H1 (cell line): ENCODE measurements around the gene TIMP4. TPM values are rescaled to one million over a fixed set of nuclear protein-coding genes. Genes with fewer than 3 reads are reported as not detected.

Source experiments
- CHD1 ChIP-seq: IDR thresholded peaks from 2 replicates; pipeline ENCODE4 v1.6.1; 2012; ENCODE audit warnings: low read depth, low read length, improper control_type of control experiment
- CHD2 ChIP-seq: IDR thresholded peaks from 2 replicates; pipeline ENCODE4 v1.6.1; 2012; ENCODE audit warnings: low read length, improper control_type of control experiment
- EP300 ChIP-seq, 2 experiments: IDR thresholded peaks; 1 replicate in 1 of 2; 2 replicates in 1 of 2; pipeline ENCODE4 v1.6.1; 2011 to 2012; ENCODE audit warnings: low read depth in 2 of 2, low read length in 2 of 2, mild to moderate bottlenecking in 2 of 2, borderline replicate concordance in 1 of 2, inconsistent platforms in 1 of 2, moderate library complexity in 1 of 2
- FOSL1 ChIP-seq: IDR thresholded peaks from 2 replicates; pipeline ENCODE4 v1.6.1; 2011; ENCODE audit warnings: mild to moderate bottlenecking, low read depth, low read length, moderate library complexity; ENCODE audit not compliant: insufficient read depth
- JUND ChIP-seq: IDR thresholded peaks from 2 replicates; pipeline ENCODE4 v1.6.1; 2011; ENCODE audit warnings: mild to moderate bottlenecking, improper control_type of control experiment, low read length
- NRF1 ChIP-seq: IDR thresholded peaks from 2 replicates; pipeline ENCODE4 v1.6.1; 2011; ENCODE audit warnings: mild to moderate bottlenecking, low read depth, low read length, improper control_type of control experiment
- RBBP5 ChIP-seq: IDR thresholded peaks from 2 replicates; pipeline ENCODE4 v1.7.1; 2012; ENCODE audit warnings: low read depth, mild to moderate bottlenecking, inconsistent platforms, low read length, moderate library complexity, borderline replicate concordance
- SIN3A ChIP-seq, 2 experiments: IDR thresholded peaks in 1 of 2; conservative IDR thresholded peaks in 1 of 2; 2 replicates each; pipeline ENCODE4 v1.6.1; 2011 to 2012; ENCODE audit warnings: low read length in 2 of 2, improper control_type of control experiment in 1 of 2, low read depth in 1 of 2, mild to moderate bottlenecking in 1 of 2
- TEAD4 ChIP-seq: IDR thresholded peaks from 2 replicates; pipeline ENCODE4 v1.6.1; 2012; ENCODE audit warnings: low read depth, low read length, inconsistent platforms, mixed read lengths
- polyA plus RNA-seq, 7 experiments: library from polyadenylated mRNA; depleted of rRNA in 3 of 7; stranded (reverse) in 5 of 7; unstranded in 2 of 7; fragments of >200 nt in 5 of 7; fragments of 200-250 nt in 2 of 7; gene quantifications; 1 replicate in 5 of 7; 2 replicates in 1 of 7; 4 replicates in 1 of 7; pipeline versions ENCODE4 v1.2.1 to v1.2.3, GENCODE V29; 2011 to 2013; ENCODE audit warnings: missing spikeins in 2 of 7, mixed read lengths in 2 of 7
- total RNA-seq: library from RNA; stranded (reverse); fragmentation: NEBNext Ultra II Directional; extraction: Animal tissue kit (Norgen Biotek cat#: 25700); gene quantifications from 2 replicates; pipeline ENCODE4 v1.2.1, GENCODE V29; 2021

TIMP4 gene
- total and polyA plus RNA-seq, 2 of the 8 experiments (the other 6 are each of a cell fraction or from before 2014, with no cell fraction given), result 5.1 to 8.7 TPM

GRCh38 chr3:12192655-12193484, 34.2 kb upstream of the TIMP4 start (continued):
- no peak for TF ChIP-seq CHD1
- no peak for TF ChIP-seq RBBP5
- no peak for TF ChIP-seq JUND
- TF ChIP-seq TEAD4, result no peak
- TF ChIP-seq FOSL1, result no peak
- TF ChIP-seq NRF1, result no peak
- TF ChIP-seq SIN3A (conservative IDR thresholded peaks at IDR 0.05 in 1 of 2, IDR thresholded peaks at IDR 0.05 in 1 of 2; ENCODE audit: low read depth in 1 of 2, low read length in 2 of 2), result no peak
- TF ChIP-seq CHD2, result no peak
- TF ChIP-seq EP300 (IDR thresholded peaks at IDR 0.05; ENCODE audit: borderline replicate concordance in 1 of 2, low read depth in 2 of 2, low read length in 2 of 2), result no peak
